Thoracic aorta (tissue), 2 donors: ENCODE results near the gene LEPR. TPM values are rescaled to one million over a fixed set of nuclear protein-coding genes. Genes with fewer than 3 reads are reported as not detected.

ENCODE experiments used
- ATAC-seq: fragments of 150-250 bp; one replicate; pipeline ENCODE4 v1.8.0; 2017; ENCODE audit warnings: low read depth; ENCODE audit not compliant: insufficient number of reproducible peaks, low FRiP score
- DNase-seq: peaks from one replicate; pipeline ENCODE4 v3.0.0-alpha.2; 2020; ENCODE audit warnings: low spot score
- H3K27ac ChIP-seq, 2 donors: fragments of 200-600 bp; sonication (generic); 1 replicate in 1 of 2; 2 replicates in 1 of 2; pipeline ENCODE4 v1.5.1; 2016; ENCODE audit warnings: mild to moderate bottlenecking in 2 of 2, moderate library complexity in 2 of 2
- H3K27me3 ChIP-seq: fragments of 200-600 bp; sonication (generic); replicated peaks from 2 replicates; pipeline ENCODE4 v1.6.0; 2016; ENCODE audit warnings: mild to moderate bottlenecking; ENCODE audit not compliant: insufficient read depth
- H3K36me3 ChIP-seq: fragments of 200-600 bp; sonication (generic); one replicate; pipeline ENCODE4 v1.5.1; 2016
- H3K4me1 ChIP-seq, 2 donors: fragments of 200-600 bp; sonication (generic); 1 replicate in 1 of 2; 2 replicates in 1 of 2; pipeline versions ENCODE4 v1.5.1 to v1.6.0; 2016; ENCODE audit warnings: low read depth in 2 of 2, mild to moderate bottlenecking in 1 of 2; ENCODE audit not compliant: control insufficient read depth in 1 of 2
- H3K4me3 ChIP-seq: fragments of 200-600 bp; sonication (generic); 2 replicates; pipeline ENCODE4 v1.5.1; 2016; ENCODE audit warnings: mild to moderate bottlenecking
- H3K9me3 ChIP-seq: fragments of 200-600 bp; sonication (generic); 2 replicates; pipeline ENCODE4 v1.5.1; 2016
- total RNA-seq, 2 donors: library from RNA; depleted of rRNA; stranded (reverse); fragments of >200 nt; gene quantifications; one replicate each; pipeline versions ENCODE4 v1.1.0 to v1.2.3, GENCODE V29; 2016
- TF ChIP-seq, protein P1 (sequence below): fragments of 200-600 bp; sonication (generic); IDR thresholded peaks from one replicate; pipeline ENCODE4 v1.5.1; 2019; ENCODE audit warnings: antibody characterized with exemption

LEPR gene
- total RNA-seq, 2 donors from 2014 or later: 17.6 to 42.3 TPM

GRCh38 chr1:65434760-65435159 is 14.3 kb downstream of the LEPR start:
- Histone ChIP-seq H3K4me1 (peaks cover 10 to 20% of the 10 kb centered on the region in 2 donors), H3K4me3 (no peak overlapping the region), H3K27me3 (no peaks in the 10 kb centered on the region), H3K9me3 (no peaks in the 10 kb centered on the region), H3K36me3 (peaks cover 6% of the 10 kb centered on the region), H3K27ac (no peak overlapping the region)
- TF ChIP-seq, protein P1, sequence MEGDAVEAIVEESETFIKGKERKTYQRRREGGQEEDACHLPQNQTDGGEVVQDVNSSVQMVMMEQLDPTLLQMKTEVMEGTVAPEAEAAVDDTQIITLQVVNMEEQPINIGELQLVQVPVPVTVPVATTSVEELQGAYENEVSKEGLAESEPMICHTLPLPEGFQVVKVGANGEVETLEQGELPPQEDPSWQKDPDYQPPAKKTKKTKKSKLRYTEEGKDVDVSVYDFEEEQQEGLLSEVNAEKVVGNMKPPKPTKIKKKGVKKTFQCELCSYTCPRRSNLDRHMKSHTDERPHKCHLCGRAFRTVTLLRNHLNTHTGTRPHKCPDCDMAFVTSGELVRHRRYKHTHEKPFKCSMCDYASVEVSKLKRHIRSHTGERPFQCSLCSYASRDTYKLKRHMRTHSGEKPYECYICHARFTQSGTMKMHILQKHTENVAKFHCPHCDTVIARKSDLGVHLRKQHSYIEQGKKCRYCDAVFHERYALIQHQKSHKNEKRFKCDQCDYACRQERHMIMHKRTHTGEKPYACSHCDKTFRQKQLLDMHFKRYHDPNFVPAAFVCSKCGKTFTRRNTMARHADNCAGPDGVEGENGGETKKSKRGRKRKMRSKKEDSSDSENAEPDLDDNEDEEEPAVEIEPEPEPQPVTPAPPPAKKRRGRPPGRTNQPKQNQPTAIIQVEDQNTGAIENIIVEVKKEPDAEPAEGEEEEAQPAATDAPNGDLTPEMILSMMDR: no peak
- ATAC-seq (no peak), DNase-seq (no peak)

DNA sequence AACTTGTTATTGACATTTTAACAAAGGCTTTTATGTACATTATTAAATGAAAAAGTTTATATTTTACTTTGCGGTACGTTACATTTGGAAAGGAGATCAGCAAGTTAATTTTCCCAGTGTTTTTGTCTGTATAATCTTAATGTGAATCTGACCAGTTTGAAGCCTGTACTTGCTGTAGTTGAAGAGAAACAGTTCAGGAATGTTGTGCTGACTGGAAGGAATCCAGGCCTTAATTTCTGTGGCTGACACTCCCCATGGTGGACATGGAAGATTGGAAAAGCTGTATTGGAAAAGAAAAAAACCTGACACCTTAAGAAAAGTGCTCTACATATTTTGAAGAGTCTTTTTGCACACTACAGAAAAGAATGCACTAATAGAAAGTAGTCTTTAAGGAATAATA is 15.5 kb downstream of the LEPR start:
- no peak overlapping the region for H3K4me3 ChIP-seq
- no peak overlapping the region for H3K27ac ChIP-seq
- H3K9me3 ChIP-seq: no peaks in the 10 kb centered on the region
- no peaks in the 10 kb centered on the region for H3K27me3 ChIP-seq
- TF ChIP-seq, protein P1: no peak
- H3K36me3 ChIP-seq: peaks cover 6% of the 10 kb centered on the region
- ATAC-seq: no peak
- peaks cover under 1 to 8% of the 10 kb centered on the region in 2 donors for H3K4me1 ChIP-seq
- DNase-seq: no peak

- DNase-seq (no peak), ATAC-seq (no peak)
- H3K27me3 ChIP-seq: no peaks in the 10 kb centered on the region
- H3K36me3 ChIP-seq: no peaks in the 10 kb centered on the region
- TF ChIP-seq, protein P1: no peak
- H3K4me1 ChIP-seq: peaks cover 0 to 8% of the 10 kb centered on the region in 2 donors
- no peak overlapping the region for H3K4me3 ChIP-seq
- no peaks in the 10 kb centered on the region for H3K9me3 ChIP-seq
- no peak overlapping the region for H3K27ac ChIP-seq
Observed at GRCh38 chr1:65437616-65438015, 17.1 kb downstream of the LEPR start.

DNA sequence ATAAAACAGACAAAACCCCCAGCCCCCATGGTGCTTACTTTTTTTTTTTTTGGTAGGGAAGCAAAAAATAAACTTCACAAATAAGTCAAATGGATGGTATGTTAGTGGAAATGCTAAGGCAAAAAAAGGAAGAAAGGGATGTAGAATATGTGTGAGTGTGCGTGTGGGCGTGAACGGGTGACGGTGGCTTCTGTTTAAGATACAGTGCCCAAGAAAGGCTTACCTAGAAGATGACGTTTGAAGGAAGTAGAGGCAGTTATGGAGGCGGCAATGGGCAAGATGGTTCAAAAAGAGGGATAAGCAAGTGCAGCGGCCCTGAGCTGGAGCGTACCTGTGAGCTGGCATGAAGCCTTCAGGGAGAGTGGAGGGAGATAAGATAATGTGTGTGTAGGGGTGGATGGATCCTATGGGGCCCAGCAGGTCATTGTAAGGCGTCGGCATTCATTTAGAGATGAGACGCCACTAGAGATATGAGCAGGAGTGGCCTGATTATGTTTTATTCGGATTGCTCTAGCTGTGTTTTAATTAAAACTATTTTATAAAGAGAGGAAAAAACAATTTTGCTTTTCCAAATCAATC is 19.9 kb downstream of the LEPR start:
- ATAC-seq (no peak), DNase-seq (no peak)
- Histone ChIP-seq H3K36me3 (no peaks in the 10 kb centered on the region), H3K4me1 (peaks cover 0 to 8% of the 10 kb centered on the region in 2 donors), H3K27ac (no peak overlapping the region), H3K4me3 (no peak overlapping the region), H3K27me3 (no peaks in the 10 kb centered on the region), H3K9me3 (no peaks in the 10 kb centered on the region)
- TF ChIP-seq, protein P1: no peak

GRCh38 chr1:65440915-65441314 is 20.4 kb downstream of the LEPR start:
- no peak overlapping the region for H3K27ac ChIP-seq
- H3K27me3 ChIP-seq: no peaks in the 10 kb centered on the region
- no peaks in the 10 kb centered on the region for H3K9me3 ChIP-seq
- peaks cover 0 to 4% of the 10 kb centered on the region in 2 donors for H3K4me1 ChIP-seq
- H3K36me3 ChIP-seq: no peaks in the 10 kb centered on the region
- no peak for DNase-seq
- ATAC-seq: no peak
- TF ChIP-seq, protein P1: no peak
- H3K4me3 ChIP-seq: no peak overlapping the region
